Kidney (tissue), 14 donors: Measurements from ENCODE around the gene GSX1. TPM values are rescaled to one million over a fixed set of nuclear protein-coding genes. Genes with fewer than 3 reads are reported as not detected.

Experiments used
- DNase-seq, 5 donors: peaks; one replicate each; pipeline ENCODE4 v3.0.0-alpha.2; 2013 to 2020
- FAIRE-seq: peaks from 2 replicates; lab custom pipeline; 2012; peaks lifted over from hg19 to GRCh38; lab: Jason Lieb, UNC
- H3K27ac ChIP-seq, 2 donors: one replicate each; pipeline ENCODE4 v1.7.0; 2013; ENCODE audit warnings: low read depth in 2 of 2, low read length in 2 of 2, inconsistent platforms in 1 of 2
- H3K27me3 ChIP-seq: one replicate; pipeline ENCODE4 v1.7.1; 2013; ENCODE audit warnings: low read length, inconsistent platforms; ENCODE audit not compliant: control insufficient read depth, insufficient read depth
- H3K36me3 ChIP-seq, 3 donors: one replicate each; pipeline versions ENCODE4 v1.7.0 to v1.7.1; 2013; ENCODE audit warnings: low read length in 3 of 3, control low read depth in 1 of 3, inconsistent platforms in 1 of 3; ENCODE audit not compliant: insufficient read depth in 3 of 3, control insufficient read depth in 2 of 3
- H3K4me1 ChIP-seq, 3 donors: one replicate each; pipeline versions ENCODE4 v1.7.0 to v1.7.1; 2013; ENCODE audit warnings: low read length in 3 of 3, inconsistent platforms in 1 of 3, low read depth in 1 of 3; ENCODE audit not compliant: control insufficient read depth in 2 of 3, insufficient read depth in 2 of 3
- H3K4me3 ChIP-seq, 3 donors: one replicate each; pipeline versions ENCODE4 v1.7.0 to v1.8.1; 2013; ENCODE audit warnings: low read length in 3 of 3, control low read depth in 1 of 3, inconsistent platforms in 1 of 3
- H3K9ac ChIP-seq, 3 donors: one replicate each; pipeline versions ENCODE4 v1.7.0 to v1.7.1; 2013; ENCODE audit warnings: low read length in 3 of 3, control low read depth in 1 of 3, inconsistent platforms in 1 of 3
- H3K9me3 ChIP-seq, 3 donors: one replicate each; pipeline versions ENCODE4 v1.7.0 to v1.7.1; 2013; ENCODE audit warnings: low read length in 3 of 3, control low read depth in 1 of 3, inconsistent platforms in 1 of 3; ENCODE audit not compliant: control insufficient read depth in 2 of 3, insufficient read depth in 1 of 3
- intact Hi-C: fragments of 100-400 bp; cut with DNase I; formaldehyde crosslinking; loops from one replicate; pipeline ENCODE4 v1.11.1; 2022
- polyA plus RNA-seq: library from polyadenylated mRNA; stranded (reverse); fragments of 350-450 nt; fragmentation: Illumina TruSeq; extraction: RNeasy Lipid Tissue Mini Kit (QIAGEN cat#74804); gene quantifications from one replicate; pipeline ENCODE4 v1.2.3, GENCODE V29; 2014; ENCODE audit warnings: low read depth, low replicate concordance; ENCODE audit not compliant: insufficient read depth
- total RNA-seq: library from RNA; stranded (reverse); fragmentation: NEBNext Ultra II Directional; extraction: Animal tissue kit (Norgen Biotek cat#: 25700); gene quantifications from one replicate; pipeline ENCODE4 v1.2.1, GENCODE V29; 2021
- TF ChIP-seq, protein P1 (sequence below): IDR thresholded peaks from 3 replicates; pipeline ENCODE4 v1.5.1; 2012; ENCODE audit warnings: mild to moderate bottlenecking, moderate library complexity, borderline replicate concordance; ENCODE audit not compliant: insufficient read depth; ENCODE audit errors: extremely low read depth
- donor health status: control.
- donor health status: control.
- donor health status: control.
- donor health status: control.
- donor health status: control.
- donor health status: DM: yes; HTN: yes; CAD: no.
- donor health status: Normal renal cell carcinoma (clear cell type).

GSX1 gene
- total and polyA plus RNA-seq, 2 donors from 2014 or later = not detected

DNA sequence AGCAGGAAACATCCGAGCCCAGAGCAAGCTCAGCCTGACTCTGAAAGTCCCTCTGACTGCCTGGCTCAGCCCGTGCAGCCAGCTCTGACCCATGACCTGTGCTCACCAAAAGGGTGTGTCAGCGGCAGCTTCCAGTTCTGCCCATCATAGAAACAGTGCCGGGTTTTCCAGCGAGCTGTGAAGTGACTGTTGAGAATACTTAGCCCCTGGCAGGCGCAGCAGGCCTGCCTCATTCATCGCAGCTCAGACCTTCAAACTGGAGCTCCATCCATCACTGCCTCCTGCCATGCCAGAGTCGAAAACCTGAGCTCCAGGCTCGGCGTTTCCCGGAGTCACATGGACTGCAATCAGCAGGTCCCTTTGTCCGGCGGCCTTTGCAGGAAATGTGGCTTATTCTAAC is 16.3 kb upstream of the GSX1 start:
- Histone ChIP-seq H3K4me1 (no peaks in the 10 kb centered on the region), H3K27ac (no peak overlapping the region), H3K4me3 (no peak overlapping the region), H3K9ac (no peak overlapping the region), H3K36me3 (no peaks in the 10 kb centered on the region), H3K27me3 (no peaks in the 10 kb centered on the region), H3K9me3 (no peaks in the 10 kb centered on the region)
- peak in 3 of 5 donors; percentile 25 to 38 (median 29) for DNase-seq
- TF ChIP-seq, protein P1, sequence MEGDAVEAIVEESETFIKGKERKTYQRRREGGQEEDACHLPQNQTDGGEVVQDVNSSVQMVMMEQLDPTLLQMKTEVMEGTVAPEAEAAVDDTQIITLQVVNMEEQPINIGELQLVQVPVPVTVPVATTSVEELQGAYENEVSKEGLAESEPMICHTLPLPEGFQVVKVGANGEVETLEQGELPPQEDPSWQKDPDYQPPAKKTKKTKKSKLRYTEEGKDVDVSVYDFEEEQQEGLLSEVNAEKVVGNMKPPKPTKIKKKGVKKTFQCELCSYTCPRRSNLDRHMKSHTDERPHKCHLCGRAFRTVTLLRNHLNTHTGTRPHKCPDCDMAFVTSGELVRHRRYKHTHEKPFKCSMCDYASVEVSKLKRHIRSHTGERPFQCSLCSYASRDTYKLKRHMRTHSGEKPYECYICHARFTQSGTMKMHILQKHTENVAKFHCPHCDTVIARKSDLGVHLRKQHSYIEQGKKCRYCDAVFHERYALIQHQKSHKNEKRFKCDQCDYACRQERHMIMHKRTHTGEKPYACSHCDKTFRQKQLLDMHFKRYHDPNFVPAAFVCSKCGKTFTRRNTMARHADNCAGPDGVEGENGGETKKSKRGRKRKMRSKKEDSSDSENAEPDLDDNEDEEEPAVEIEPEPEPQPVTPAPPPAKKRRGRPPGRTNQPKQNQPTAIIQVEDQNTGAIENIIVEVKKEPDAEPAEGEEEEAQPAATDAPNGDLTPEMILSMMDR = no peak
- FAIRE-seq = no peak
- intact Hi-C loops = no loop called here

DNA sequence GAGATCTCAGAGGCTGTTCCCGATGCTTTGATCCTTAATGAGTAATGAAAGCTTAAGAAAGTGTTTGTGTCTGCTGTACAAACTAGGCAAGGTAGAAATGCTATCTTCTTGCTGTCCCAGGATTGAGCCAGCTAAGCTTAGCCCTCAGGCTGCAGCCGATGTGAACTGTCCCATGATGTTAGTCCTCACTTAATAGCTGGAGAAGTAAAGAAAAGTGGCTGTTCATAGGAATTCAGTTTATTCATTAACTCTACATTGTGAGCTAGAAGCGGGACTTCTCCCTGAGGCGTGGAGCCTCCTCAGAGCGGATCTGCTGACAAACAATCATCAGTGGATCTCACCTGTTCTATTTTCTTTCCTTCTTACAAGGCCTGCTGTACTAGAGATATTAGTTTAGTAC is 10.1 kb upstream of the GSX1 start:
- H3K4me3 ChIP-seq = no peak overlapping the region
- H3K27me3 ChIP-seq = peaks cover 5% of the 10 kb centered on the region
- intact Hi-C loops = no loop called here
- no peaks in the 10 kb centered on the region for H3K9me3 ChIP-seq
- DNase-seq (peak in 1 of 5 donors; percentile 15), FAIRE-seq (no peak)
- no peak overlapping the region for H3K9ac ChIP-seq
- TF ChIP-seq, protein P1 = no peak
- H3K36me3 ChIP-seq = no peaks in the 10 kb centered on the region
- no peaks in the 10 kb centered on the region for H3K4me1 ChIP-seq
- H3K27ac ChIP-seq = no peak overlapping the region

DNA sequence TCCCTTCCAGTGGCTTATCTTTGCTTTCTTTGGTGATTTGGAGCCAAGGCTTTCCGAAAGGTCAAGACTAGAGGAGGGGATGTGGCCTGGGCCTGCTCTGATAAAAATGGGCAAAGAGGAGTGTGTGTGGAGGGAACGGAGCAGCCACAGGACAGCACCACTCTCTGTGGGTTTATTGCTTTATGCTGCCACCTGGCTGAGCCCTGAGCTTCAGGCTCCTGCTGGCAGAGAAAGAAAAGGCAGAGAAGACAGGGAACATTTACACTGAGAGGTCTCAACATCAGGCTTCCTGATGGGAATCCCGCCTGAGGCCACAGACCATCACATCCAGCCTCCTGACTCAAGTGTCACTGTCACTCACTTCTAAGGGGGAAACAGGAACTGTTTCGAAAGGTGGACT is 9.2 kb upstream of the GSX1 start:
- no peaks in the 10 kb centered on the region for H3K36me3 ChIP-seq
- H3K27me3 ChIP-seq = peaks cover 8% of the 10 kb centered on the region
- DNase-seq (peak in 1 of 5 donors; percentile 29), FAIRE-seq (no peak)
- TF ChIP-seq, protein P1 = no peak
- H3K4me3 ChIP-seq = no peak overlapping the region
- no peaks in the 10 kb centered on the region for H3K9me3 ChIP-seq
- no peaks in the 10 kb centered on the region for H3K4me1 ChIP-seq
- intact Hi-C loops = no loop called here
- H3K27ac ChIP-seq = no peak overlapping the region
- H3K9ac ChIP-seq = no peak overlapping the region

DNA sequence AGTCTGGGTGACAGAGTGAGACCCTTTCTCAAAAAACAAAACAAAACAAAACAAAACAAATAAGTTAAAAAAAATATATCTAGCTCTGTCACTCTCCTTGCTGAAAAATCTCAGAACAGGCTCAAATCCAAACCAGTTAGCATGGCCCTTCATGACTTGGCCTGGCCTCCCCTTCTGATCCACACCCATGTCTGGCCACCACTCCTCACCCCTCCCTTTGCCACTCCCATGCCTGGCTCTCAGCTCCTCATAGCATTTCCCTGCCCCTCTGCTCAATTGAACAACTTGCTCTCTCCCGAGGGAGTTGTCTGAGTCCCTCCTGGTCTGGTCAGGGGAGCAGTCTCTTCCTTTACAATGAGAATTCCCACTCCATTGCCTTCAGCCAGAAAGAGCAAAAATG is 4.0 kb upstream of the GSX1 start:
- Histone ChIP-seq H3K9ac (no peak overlapping the region), H3K9me3 (no peaks in the 10 kb centered on the region), H3K27ac (no peak overlapping the region), H3K27me3 (peaks cover 34% of the 10 kb centered on the region), H3K36me3 (no peaks in the 10 kb centered on the region), H3K4me1 (peaks cover 0 to 3% (median 0%) of the 10 kb centered on the region in 3 donors), H3K4me3 (no peak overlapping the region)
- FAIRE-seq = no peak
- TF ChIP-seq, protein P1 = no peak
- DNase-seq = no peak
- intact Hi-C loops = no loop called here
